NK-92 (cell line): ENCODE results near the gene EPB41L5.
"Not testable (repeated sequence)": the region's sequence is repeated elsewhere in the genome, so short reads cannot be mapped to it uniquely, and the experiment has no call there.

Experiments used
- DNase-seq: peaks from one replicate; lab custom pipeline; 2025; ENCODE audit not compliant: unreplicated experiment; lab: John Stamatoyannopoulos, UW

EPB41L5 gene

DNA sequence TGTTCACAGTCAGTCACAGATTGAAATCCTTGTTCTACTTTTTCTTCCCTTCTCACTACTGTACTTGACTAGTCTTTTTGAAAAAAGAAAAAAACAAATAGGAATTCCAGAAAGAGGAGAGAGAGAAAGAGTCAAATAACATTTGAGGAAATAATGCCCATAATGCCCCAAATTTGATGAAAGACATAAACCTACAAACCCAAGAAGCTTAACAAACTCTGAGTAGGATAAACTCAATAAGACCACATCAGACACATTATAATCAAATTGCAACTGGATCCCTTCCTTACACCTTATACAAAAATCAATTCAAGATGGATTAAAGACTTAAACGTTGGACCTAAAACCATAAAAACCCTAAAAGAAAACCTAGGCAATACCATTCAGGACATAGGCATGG lies 179.4 kb downstream of the EPB41L5 start:
- DNase-seq = no peak

DNA sequence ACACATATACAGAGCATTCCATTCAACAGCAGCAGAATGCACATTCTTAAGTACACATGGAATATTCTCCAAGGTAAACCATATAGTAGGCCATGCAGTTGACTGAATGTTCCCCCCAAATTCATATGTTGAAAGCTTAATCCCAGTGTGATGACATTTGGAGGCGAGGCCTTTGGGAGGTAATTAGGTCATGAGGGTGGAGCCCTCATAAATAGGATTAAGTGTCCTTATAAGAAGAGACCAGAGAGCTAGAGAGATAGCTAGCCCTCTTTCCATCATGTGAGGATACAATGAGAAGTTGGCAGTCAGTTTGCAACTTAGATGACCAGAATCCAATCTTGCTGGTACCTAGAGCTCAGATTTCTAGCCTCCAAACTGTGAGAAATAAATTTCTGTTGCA lies 182.7 kb downstream of the EPB41L5 start:
- DNase-seq = no peak

DNA sequence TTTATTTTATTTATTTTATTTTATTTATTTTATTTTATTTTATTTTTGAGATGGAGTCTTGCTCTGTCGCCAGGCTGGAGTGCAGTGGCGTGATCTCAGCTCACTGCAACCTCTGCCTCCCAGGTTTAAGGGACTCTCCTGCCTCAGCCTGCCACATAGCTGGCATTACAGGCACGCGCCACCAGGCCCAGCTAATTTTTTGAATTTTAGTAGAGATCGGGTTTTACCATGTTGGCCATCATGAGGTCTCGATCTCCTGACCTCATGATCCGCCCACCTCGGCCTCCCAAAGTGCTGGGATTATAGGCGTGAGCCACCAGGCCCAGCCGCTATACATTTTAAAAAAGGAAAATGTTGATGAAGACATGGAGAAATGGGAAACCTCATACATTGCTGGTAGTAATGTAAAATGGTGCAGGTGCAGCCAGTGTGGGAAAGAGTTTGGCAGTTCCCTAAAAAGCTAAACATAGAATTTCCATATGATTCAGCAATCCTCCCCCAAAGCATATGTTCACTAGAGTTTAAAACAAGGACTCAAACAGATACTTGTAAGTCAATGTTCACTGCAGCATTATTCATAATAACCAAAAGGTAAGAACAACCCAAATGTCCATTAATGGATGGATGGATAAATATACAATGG lies 187.1 kb downstream of the EPB41L5 start:
- not testable (repeated sequence) for DNase-seq

DNA sequence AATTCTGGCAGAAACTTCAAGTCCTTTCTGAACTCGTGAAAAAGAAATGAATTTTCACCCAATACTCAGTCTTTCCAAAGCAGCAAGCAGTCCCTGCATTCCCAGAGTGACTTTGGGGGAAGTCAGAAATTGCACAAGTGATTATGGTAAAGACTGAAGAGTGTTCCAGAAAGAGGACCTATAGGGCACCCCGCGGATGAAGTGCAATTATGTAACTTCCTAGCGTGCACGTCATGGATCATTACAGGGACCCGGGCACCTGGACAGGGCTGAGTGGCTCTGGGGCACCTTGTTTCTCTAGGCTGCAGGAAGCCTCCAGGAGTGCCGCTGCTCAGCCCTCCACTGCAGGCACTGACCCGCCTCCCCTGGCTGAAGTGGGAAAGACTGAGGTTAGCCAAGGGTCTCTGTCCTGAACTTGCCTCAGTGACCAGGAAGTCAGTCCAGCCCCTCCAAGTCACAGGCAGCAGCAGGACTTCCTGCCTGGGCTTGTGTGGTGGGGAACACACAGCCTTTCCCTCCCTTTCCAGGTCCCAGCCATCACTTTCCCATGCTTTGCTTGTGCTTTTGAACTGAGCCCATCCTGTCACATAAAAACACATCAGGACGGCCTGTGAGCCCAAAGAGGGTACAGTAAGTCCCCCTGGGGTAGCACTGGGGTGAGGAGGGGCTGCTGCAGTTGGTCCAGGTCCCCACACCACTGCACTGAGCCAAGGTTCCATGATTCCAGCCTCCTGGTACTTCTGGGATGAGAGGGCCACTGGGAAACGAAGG lies 190.6 kb downstream of the EPB41L5 start:
- DNase-seq = no peak

DNA sequence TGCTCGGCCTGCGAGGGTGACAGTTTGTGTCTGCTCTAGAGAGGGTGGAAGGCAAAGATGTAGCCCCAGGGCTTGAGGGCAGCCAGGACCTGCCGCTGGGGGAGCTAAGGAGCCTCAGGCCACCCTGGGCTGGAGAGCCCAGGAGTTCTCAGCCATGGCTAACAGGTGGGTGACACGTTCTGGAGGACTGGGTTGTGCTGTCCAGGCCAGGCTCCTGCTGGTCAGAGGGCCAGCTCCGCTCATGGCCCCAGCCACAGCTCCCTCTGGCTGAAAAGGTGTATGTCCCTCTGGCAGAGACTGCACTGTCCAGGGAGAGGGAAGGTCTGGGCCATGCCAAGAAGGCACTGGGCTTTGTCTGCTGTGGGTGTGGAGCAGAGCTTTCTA lies 191.1 kb downstream of the EPB41L5 start:
- DNase-seq = no peak

DNA sequence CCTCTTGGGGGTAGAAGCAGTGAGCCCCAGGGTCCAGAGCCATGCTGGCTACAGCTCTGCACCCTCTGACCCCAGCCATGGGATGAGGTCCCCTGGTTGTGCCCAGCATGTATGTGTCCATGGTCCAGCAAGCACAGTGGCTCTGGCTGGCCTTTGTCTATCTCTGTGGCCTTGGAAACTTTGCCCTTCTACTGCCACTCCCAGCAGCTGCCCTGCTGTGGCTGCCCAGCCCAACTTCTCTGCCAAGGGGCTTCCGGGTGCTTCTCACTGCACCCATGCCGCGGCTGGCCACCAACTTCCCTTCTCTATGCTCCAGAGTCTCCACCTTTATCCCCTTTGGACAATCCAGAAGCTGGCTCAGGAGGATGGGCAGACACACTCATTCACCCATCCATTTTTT lies 191.5 kb downstream of the EPB41L5 start:
- no peak for DNase-seq

DNA sequence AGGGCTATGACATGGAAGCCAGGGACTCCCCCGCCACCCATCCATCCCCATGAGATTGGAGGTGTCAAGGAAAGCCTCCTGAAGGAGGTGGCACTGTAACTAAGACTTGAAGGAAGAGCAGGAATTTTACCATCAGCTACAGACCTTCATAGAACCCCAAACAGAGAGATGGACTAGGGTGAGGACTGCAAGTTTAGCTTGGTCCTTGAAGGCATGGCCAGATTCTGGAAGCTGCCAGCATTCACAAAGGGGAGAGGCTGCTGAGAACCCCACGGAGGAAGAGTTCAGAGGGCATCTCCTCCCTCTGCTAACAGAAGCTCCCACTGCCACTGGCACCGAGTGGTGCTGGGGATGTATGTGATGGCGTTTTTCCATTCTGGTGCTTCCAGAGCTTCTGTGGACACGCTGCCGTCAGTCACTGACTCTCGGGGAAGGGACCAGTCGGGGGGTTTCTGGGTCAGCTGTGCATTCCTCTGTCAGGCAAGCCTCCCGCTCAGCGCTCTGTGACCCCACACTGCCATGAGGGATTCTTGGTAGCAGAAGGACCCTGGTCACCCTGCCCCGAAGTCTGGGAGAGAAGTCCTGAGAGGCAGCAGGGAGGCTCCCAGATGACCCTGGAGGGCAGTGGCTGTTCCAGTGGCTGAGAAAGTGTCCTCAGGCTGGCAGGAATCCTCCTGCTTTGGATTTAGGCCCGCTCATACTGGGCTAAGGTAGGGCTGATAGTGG lies 192.2 kb downstream of the EPB41L5 start:
- no peak for DNase-seq

DNA sequence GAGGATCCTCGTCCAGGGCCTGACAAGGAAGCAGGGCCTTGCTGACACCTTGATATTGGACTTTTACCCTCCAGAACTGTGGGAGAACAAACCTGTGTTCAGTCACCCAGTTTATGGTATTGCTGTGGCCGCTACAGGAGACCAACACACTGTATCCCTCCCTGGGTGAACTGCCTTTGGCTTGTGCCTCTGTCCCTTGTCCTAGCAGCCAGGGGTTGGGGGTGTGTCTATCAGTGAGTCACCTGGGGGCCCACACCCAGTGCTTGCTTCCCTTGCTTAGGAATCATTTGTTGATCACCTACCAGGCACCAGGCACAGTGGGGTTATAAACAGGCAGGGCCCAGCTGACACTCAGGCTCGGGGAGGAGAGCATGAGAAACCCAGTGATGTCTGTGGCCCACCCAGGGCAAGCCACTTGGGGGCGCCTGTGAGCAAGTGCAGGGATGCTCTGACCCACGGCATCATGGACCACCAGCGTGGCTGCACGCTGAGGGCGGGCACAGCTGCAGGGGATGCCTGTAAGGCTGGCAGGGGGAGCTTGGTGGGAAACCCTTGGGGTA lies 193.2 kb downstream of the EPB41L5 start:
- DNase-seq = no peak

DNA sequence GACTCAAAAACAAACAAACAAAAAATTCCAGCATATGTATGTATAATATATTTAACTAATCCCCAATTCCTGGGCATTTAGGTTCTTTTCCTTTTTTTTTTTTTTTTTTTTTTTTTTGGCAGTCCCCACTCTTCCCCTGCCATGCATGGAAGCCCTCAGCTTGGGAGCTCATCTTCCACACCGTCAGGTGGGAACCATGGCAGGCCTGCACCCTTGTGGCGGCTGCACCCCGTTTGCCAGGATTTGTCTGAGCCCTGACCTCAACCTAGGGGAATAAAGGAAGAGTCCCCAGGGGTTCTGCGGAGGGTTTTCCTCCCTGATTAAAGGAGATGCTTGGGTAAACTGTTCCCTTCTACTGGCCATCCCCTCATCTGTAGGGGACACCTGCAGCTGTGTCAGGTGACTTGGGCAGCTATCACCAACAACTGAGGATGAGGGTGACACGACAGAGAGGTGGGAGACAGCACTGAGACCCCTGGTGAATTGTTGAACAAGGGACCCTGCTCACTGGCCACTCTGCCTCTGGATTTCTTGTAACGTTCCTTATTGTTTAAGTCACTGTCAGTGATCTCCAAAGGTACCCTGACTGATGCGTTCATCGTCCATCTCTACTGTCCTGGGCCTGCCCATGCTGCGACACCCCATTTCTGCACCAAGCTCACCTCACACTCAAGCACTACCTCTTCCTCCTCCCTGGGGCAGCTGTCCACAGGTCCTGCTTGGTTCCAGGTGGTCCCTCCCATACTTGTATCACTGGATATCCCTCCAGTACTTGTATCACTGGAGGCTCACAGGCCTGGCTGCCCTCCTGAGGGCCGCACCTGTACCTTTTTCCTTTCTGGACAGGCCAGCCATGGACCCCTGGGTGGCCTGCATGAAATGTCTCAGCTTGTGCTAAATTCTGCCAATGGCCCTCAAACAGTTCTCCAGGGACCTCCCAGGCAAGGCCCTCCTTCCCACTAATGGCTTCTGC lies 195.8 kb downstream of the EPB41L5 start:
- no peak for DNase-seq

DNA sequence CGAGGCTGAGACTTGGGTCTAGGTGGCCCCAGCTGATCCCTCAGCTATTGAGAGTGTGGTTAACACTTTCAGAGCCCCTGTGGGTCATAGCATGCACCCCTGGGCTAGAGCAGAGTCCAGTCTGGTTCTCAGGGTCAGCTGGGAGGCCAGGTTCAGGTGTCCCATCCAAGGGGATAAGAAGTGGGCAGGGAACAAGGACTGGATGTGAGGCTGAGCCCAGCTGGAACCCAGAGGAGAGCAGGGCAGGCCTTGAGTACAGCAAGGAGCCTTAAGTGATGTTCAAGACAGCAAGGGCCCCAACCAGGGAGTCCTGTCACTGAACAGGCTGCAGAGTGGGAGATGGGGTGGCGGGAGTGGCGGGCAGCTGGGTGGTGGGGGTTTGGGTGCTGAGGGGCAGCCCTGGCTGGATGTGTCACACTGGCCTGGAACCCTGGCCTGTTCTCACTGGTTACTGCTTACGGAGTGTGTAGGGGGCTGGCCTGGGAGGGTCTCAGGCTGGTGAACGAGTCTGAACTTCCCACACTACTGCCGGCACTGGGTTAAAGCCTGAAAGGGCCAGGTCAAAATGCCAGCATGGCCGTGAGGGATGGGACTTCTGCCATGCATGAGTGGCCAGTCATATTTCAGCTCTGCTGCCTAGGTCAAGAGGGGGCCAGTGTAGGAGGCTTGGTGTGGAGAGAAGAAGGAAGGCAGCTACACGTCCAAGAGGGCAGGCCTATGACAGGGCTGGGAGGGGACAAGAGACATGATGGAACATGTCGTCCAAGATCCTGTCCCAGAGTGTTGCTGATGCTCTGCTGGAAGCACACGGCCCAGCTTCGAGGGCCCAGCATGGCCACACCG lies 196.8 kb downstream of the EPB41L5 start:
- DNase-seq = no peak

DNA sequence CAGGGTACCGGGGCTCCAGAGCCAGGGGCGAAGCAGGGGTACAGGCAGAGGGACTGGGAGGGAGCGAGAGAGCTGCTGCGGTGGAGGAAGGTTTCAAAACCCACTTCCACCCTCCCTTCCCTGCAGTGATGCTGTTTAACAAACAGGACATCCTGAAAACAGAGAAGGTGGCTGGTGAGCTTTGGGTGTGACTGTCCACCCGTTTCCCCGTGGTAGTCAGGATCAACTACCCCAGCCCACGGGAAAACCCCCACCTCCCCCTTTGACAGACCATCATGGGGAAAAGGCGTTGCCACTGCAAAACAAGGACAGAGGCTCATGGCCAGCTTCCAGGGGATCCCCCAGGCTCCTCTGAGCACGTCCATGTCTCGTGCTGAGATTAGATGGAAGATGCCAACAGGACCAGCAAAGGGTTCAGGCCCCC lies 197.4 kb downstream of the EPB41L5 start:
- no peak for DNase-seq

DNA sequence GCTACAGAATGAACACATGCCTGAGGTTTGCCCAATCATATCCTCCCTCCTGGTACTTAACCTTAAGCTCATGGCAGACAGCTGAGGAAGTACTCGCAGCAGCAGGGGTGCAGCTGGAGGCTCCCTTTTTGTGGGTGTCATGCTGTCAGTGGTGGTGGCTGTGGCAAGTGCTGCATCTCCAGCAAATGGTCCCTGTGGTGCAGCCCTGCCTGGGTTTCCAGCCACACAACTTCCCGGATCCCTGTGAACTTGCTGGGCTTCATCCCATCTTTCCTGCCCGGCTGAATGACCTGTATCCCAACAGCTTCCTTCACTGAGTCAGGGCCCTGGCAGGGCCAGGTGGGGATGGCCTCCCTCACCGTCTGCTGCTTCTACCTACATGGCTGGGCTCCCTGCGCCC lies 205.3 kb downstream of the EPB41L5 start:
- no peak for DNase-seq

DNA sequence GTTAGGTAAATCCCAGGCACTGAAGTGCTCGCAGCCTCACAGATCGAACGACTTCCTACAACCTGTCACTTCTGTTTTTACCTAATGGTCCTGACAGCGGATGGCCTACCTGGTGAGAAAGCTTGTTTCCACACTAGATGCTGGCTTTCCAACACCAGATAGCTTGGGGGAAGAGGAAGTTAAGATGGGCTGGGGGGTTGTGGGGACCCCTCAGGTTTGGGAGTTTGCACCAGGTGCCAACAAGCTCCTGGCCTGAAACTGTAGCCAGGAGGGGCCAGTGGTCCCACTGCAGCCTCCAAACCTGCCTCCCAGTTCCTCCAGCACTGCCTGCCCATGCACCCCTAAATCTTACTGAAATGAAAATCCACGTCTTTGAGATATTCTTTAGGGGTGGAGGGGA lies 206.4 kb downstream of the EPB41L5 start:
- no peak for DNase-seq

DNA sequence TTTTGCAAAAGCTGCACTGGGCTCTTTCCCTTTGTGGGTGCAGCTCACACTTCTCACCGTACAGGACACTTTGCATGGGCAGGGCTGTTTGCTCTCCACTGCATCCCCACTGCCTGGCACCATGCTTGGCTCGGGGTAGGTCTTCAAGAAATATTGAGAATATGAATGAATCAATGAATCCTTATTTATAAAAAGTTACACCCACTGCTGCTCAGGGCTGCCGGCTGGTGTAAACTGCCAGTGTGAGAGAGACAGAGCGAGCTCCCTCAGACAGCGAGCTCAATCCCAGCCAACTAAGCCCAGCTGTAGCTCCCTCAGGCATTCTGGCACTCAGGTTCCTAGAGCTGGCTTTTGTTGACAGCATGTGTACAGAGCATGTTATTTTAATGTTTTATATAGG lies 206.9 kb downstream of the EPB41L5 start:
- DNase-seq = no peak

DNA sequence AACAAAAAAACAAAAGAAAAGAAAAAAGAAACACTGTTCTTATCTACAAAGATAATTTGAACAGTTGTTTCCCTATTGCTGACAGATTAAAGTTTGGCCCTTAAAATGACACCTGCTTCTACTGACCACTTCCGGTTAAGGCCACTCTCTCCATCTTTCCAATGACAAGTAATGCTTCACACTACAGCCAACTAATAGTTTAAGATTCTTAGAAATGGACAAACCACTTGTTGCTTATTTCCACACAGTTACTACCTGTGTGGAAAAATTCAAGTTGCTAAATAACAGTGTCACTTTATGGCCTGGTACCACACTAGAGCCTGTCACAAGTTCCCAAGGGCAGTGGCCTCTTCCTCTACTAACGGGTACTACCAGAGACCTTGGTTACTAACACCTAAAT lies 207.9 kb downstream of the EPB41L5 start:
- DNase-seq = no peak

DNA sequence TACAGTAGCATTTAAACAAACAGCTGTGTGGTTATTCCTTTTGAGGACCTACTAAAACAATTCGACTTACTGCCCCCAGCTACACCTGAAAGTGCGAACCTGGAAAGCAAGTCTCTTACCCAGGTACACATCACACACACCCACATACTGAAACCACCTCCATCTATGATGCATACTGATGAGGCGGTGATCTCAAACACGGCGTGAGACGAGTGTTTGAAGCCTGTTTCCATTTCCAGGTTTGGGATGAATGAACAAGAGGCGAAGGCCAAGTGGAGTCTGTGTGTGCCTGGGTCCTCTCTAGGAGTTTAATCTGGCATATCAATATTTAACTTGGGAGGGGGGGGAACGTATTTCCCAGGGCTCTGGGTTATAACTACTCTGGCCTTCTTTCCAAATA lies 208.7 kb downstream of the EPB41L5 start:
- DNase-seq = no peak

DNA sequence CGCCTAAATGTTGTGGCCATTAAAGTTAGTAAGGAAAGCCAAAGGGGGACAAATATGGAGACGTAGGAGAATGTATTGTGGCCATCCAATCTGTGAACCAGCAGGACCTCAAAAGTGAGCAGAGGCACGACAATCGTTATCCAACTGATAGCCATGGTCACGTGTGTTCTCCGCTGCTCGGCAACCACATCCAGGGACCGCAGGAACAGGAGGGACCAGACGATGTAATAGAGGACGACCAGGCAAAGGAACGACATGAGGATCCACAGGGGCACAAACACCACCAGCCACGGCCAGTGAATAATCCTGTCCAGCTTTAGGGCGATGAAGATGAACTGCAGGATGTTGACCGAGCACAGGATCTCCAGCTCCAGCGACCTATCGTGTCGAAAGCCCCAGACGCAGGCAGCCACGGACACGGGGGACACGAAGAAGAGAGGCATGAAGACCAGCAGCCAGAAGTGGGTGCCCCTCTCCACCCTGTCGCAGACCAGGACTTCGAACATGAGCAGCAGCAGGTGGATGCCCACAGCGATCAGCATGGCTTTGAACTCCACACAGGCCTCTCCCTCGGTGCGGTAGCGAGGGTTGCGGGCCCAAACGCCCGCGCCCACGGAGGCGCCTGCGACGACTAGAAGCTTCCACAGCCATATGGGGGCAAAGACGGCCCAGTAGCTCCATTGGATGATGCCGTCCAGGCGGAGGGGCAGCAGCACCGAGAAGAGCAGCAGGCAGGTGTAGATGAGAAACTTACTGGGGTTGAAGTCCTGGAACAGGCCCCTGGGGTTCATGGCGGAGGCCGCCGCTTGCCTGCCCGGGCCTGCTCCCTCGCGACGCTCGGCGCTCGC lies 209.5 kb downstream of the EPB41L5 start:
- no peak for DNase-seq

DNA sequence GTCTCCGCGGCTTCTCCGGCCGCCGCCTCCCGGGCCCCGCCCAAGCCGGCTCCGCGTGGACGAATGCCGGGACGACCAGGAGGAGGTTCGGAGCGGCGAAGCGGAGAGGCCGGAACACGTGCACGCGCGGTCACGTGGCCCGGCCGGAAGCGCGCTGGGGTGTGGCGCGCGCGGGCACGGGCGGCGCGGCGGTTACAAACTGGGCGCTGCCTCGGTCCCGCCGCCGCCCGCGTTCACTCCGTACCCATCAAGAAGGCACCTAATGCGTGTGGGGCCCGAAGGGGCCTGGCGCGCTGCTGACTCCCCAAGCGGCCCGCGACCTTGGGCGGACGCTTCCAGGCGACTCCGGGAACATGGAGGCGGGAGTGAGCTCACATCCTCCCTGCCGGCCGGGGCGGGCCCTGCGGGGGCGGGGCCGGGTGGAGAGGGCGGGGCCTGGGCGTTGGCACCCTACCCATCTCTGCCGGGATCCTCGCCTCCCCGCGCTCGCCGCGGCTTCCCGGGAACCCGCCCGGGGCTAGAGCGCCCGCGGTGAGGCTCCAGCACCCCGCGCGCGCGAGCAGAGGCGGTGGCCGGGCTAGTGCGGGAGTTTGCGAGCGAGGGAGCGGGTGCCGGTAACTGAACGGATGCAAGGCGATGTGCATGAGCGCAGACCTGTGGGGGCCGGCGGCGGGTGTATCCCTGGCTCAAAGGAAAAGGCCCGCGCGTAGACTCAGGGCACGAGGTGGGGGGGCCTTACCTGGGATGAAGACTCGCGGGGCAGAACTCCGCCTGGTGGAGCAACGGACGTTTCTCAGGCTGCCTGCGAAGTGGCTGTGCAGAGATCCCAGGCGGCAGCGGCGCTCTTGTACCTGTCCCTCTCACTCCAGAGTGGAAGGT lies 210.4 kb downstream of the EPB41L5 start, which contains the start of gene TMEM185B:
Gene TMEM185B, minus strand, starts transcription at position 367 of the 879 bp plus-strand sequence. CDS start 424 bp downstream, outside the sequence.
- DNase-seq = peak; percentile 19
